Measurements from ENCODE around the gene CSNK2A3.

The CSNK2A3 gene

DNA sequence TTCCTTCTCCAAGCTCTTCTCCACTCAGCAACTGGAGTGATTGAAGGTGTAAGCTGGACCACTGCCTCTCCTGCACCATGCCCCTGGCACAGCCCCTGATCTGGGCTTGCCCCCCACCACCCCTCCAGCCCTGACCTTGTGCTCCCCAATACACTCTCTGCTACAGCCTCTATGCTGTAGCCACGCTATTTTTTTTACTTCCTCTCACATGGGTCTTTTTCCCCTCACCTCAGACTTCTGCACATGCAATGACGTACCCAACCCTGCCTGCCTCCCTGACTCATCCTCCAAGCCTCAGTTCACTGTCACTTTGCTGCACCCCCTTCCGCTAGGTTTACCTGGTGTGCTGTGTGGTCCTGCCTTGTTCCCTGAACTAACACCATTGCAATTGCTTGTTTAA lies 9.0 kb downstream of the CSNK2A3 start:
- peaks cover 6% of the 10 kb centered on the region for H3K4me1 ChIP-seq
- no peak overlapping the region for H2AFZ ChIP-seq
- H3K36me3 ChIP-seq (ENCODE audit: control insufficient read depth, insufficient read depth, low read length): no peaks in the 10 kb centered on the region
- no peaks in the 10 kb centered on the region for H3K79me2 ChIP-seq
- no peak overlapping the region for H3K27ac ChIP-seq
- no peaks in the 10 kb centered on the region for H3K9me3 ChIP-seq (ENCODE audit: control insufficient read depth, low read length)
- TF ChIP-seq, protein P1, sequence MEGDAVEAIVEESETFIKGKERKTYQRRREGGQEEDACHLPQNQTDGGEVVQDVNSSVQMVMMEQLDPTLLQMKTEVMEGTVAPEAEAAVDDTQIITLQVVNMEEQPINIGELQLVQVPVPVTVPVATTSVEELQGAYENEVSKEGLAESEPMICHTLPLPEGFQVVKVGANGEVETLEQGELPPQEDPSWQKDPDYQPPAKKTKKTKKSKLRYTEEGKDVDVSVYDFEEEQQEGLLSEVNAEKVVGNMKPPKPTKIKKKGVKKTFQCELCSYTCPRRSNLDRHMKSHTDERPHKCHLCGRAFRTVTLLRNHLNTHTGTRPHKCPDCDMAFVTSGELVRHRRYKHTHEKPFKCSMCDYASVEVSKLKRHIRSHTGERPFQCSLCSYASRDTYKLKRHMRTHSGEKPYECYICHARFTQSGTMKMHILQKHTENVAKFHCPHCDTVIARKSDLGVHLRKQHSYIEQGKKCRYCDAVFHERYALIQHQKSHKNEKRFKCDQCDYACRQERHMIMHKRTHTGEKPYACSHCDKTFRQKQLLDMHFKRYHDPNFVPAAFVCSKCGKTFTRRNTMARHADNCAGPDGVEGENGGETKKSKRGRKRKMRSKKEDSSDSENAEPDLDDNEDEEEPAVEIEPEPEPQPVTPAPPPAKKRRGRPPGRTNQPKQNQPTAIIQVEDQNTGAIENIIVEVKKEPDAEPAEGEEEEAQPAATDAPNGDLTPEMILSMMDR (IDR thresholded peaks at IDR 0.05): no peak
- H3K4me3 ChIP-seq (ENCODE audit: low read depth, low read length): no peak overlapping the region
- H3K4me2 ChIP-seq (ENCODE audit: low read length): no peak overlapping the region
- no peak overlapping the region for H3K9ac ChIP-seq
- no peaks in the 10 kb centered on the region for H3K27me3 ChIP-seq (ENCODE audit: control insufficient read depth, insufficient read depth, low read length)

DNA sequence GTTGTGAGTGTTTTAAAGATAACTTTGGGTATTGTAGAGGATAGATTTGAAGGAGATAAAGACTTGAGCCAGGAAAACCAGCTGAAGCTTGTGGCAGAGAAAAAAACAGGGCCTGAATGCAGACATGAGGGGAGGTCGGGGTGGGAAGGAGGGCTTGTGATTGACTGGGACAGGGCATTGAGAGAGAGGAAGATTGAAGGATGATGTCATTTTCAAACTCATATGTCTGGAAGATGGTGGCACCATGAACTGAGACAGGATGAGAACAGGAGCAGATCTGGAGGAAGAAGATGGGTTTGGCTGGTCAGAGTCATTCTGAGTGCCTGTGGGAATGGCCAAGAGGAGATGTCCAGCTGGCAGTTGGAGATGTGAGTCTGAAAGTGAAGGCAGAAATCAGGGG lies 14.7 kb downstream of the CSNK2A3 start:
- no peaks in the 10 kb centered on the region for H3K4me1 ChIP-seq
- H3K4me2 ChIP-seq (ENCODE audit: low read length): no peak overlapping the region
- H3K36me3 ChIP-seq (ENCODE audit: control insufficient read depth, insufficient read depth, low read length): no peaks in the 10 kb centered on the region
- H3K79me2 ChIP-seq: no peaks in the 10 kb centered on the region
- TF ChIP-seq, protein P1 (IDR thresholded peaks at IDR 0.05): no peak
- H2AFZ ChIP-seq: no peak overlapping the region
- no peak overlapping the region for H3K9ac ChIP-seq
- H3K9me3 ChIP-seq (ENCODE audit: control insufficient read depth, low read length): no peaks in the 10 kb centered on the region
- H3K4me3 ChIP-seq (ENCODE audit: low read depth, low read length): no peak overlapping the region
- no peak overlapping the region for H3K27ac ChIP-seq
- no peaks in the 10 kb centered on the region for H3K27me3 ChIP-seq (ENCODE audit: control insufficient read depth, insufficient read depth, low read length)

DNA sequence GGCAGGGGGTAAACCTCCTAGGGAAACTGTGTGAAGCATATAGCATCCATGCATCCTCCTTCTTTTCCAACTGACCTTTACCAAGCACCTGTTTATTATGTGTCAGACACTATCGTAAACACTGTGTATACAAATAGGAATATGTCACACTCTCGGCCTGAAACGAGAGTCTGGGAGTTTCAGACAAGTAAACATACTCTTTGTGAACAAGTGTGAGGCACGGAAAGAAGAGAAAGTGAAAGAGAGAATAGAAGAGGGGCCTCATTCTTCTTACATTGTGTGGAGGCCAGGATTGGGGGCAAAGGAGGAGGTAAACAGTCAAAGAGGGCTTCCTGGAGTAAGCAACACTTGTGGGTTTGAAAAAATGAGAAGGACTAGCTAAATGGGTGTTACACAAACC lies 16.4 kb downstream of the CSNK2A3 start:
- H3K27me3 ChIP-seq (ENCODE audit: control insufficient read depth, insufficient read depth, low read length): no peaks in the 10 kb centered on the region
- H3K27ac ChIP-seq: no peak overlapping the region
- H3K9ac ChIP-seq: no peak overlapping the region
- no peaks in the 10 kb centered on the region for H3K79me2 ChIP-seq
- no peaks in the 10 kb centered on the region for H3K36me3 ChIP-seq (ENCODE audit: control insufficient read depth, insufficient read depth, low read length)
- TF ChIP-seq, protein P1 (IDR thresholded peaks at IDR 0.05): no peak
- no peaks in the 10 kb centered on the region for H3K4me1 ChIP-seq
- H2AFZ ChIP-seq: no peak overlapping the region
- H3K4me3 ChIP-seq (ENCODE audit: low read depth, low read length): no peak overlapping the region
- no peak overlapping the region for H3K4me2 ChIP-seq (ENCODE audit: low read length)
- H3K9me3 ChIP-seq (ENCODE audit: control insufficient read depth, low read length): no peaks in the 10 kb centered on the region

DNA sequence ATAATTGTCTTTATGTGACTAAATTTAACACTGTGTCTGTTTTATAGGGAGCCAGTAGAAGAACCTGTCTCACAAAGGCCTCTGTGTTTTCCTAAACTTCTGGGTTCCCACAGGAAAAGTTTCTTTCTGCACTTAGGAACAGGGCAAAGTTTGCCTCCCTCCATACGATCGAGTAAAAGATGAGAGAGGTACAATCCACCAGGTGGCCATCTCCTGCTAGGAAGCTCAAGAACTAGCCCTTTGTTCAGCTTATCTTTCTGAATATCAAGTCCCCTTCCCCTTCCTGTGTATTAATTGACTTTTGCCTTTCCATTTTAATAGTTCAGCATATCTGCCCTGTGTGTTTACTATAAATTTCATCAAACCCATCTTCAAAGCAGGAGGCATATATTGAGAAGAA lies 18.0 kb downstream of the CSNK2A3 start:
- H3K4me3 ChIP-seq (ENCODE audit: low read depth, low read length): no peak overlapping the region
- no peaks in the 10 kb centered on the region for H3K79me2 ChIP-seq
- H3K9ac ChIP-seq: no peak overlapping the region
- no peaks in the 10 kb centered on the region for H3K27me3 ChIP-seq (ENCODE audit: control insufficient read depth, insufficient read depth, low read length)
- H3K4me2 ChIP-seq (ENCODE audit: low read length): no peak overlapping the region
- H3K36me3 ChIP-seq (ENCODE audit: control insufficient read depth, insufficient read depth, low read length): no peaks in the 10 kb centered on the region
- H3K27ac ChIP-seq: no peak overlapping the region
- no peaks in the 10 kb centered on the region for H3K4me1 ChIP-seq
- no peaks in the 10 kb centered on the region for H3K9me3 ChIP-seq (ENCODE audit: control insufficient read depth, low read length)
- TF ChIP-seq, protein P1 (IDR thresholded peaks at IDR 0.05): no peak
- no peak overlapping the region for H2AFZ ChIP-seq

DNA sequence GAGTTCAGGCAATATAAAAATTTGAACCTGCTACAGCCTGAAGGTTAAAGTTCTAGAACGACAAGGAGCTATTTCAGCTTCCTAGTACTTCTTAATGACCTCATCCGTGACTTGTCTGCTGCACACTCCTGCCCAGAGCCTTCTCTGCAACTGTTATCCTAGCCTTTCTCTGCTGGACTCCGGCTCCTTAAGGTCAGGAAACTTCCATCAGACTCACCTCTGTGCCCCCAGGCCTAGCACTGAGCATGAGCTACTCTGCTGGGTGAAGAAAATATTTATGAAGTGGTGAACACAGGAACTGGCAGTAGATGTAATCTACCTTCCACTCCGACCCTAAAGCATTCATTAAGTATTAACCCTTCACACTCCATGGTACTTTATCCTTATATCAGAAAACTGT lies 18.4 kb downstream of the CSNK2A3 start:
- TF ChIP-seq, protein P1 (IDR thresholded peaks at IDR 0.05): no peak
- no peaks in the 10 kb centered on the region for H3K79me2 ChIP-seq
- H3K36me3 ChIP-seq (ENCODE audit: control insufficient read depth, insufficient read depth, low read length): no peaks in the 10 kb centered on the region
- H3K4me1 ChIP-seq: no peaks in the 10 kb centered on the region
- H3K4me2 ChIP-seq (ENCODE audit: low read length): no peak overlapping the region
- no peak overlapping the region for H3K4me3 ChIP-seq (ENCODE audit: low read depth, low read length)
- H3K27ac ChIP-seq: no peak overlapping the region
- H3K27me3 ChIP-seq (ENCODE audit: control insufficient read depth, insufficient read depth, low read length): no peaks in the 10 kb centered on the region
- no peaks in the 10 kb centered on the region for H3K9me3 ChIP-seq (ENCODE audit: control insufficient read depth, low read length)
- no peak overlapping the region for H2AFZ ChIP-seq
- no peak overlapping the region for H3K9ac ChIP-seq

Data from parathyroid adenoma (tissue), 2 donors.